ENCODE measurements around the gene APOC3.

Gene APOC3

GRCh38 chr11:116842909-116843308 lies 13.2 kb downstream of the APOC3 start:
- no peak overlapping the region for H3K27ac ChIP-seq
- DNase-seq (ENCODE audit: low spot score), result peak; percentile 56
- TF ChIP-seq, protein P1, sequence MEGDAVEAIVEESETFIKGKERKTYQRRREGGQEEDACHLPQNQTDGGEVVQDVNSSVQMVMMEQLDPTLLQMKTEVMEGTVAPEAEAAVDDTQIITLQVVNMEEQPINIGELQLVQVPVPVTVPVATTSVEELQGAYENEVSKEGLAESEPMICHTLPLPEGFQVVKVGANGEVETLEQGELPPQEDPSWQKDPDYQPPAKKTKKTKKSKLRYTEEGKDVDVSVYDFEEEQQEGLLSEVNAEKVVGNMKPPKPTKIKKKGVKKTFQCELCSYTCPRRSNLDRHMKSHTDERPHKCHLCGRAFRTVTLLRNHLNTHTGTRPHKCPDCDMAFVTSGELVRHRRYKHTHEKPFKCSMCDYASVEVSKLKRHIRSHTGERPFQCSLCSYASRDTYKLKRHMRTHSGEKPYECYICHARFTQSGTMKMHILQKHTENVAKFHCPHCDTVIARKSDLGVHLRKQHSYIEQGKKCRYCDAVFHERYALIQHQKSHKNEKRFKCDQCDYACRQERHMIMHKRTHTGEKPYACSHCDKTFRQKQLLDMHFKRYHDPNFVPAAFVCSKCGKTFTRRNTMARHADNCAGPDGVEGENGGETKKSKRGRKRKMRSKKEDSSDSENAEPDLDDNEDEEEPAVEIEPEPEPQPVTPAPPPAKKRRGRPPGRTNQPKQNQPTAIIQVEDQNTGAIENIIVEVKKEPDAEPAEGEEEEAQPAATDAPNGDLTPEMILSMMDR (IDR thresholded peaks at IDR 0.05), result no peak
- H3K4me3 ChIP-seq, result no peak overlapping the region

DNA sequence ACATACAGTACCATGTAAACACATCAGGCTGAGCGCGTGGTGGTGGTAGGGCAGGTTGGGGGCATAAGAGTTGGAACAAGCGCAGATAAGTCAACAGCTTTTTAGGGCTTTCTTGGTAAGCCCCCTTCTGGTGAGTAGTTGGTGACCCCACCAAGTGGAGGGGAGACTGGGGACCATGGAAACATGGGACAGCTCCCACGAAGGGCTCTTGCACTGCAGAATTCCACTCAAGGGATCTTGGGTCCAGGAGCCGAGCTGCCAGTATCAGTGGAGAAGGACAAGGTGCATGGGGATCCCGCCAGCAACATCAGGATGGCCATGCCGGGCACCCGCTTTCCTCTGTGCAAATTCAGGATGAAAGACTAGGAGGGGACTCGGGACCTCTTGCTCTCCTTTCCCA lies 14.0 kb downstream of the APOC3 start:
- Histone ChIP-seq H3K27ac (no peak overlapping the region), H3K4me3 (no peak overlapping the region)
- peak; percentile 49 for DNase-seq (ENCODE audit: low spot score)
- TF ChIP-seq, protein P1 (IDR thresholded peaks at IDR 0.05), result no peak

GRCh38 chr11:116844722-116845121 lies 15.0 kb downstream of the APOC3 start:
- Histone ChIP-seq H3K4me3 (no peak overlapping the region), H3K27ac (no peak overlapping the region)
- TF ChIP-seq, protein P1 (IDR thresholded peaks at IDR 0.05), result no peak
- DNase-seq (ENCODE audit: low spot score), result no peak

DNA sequence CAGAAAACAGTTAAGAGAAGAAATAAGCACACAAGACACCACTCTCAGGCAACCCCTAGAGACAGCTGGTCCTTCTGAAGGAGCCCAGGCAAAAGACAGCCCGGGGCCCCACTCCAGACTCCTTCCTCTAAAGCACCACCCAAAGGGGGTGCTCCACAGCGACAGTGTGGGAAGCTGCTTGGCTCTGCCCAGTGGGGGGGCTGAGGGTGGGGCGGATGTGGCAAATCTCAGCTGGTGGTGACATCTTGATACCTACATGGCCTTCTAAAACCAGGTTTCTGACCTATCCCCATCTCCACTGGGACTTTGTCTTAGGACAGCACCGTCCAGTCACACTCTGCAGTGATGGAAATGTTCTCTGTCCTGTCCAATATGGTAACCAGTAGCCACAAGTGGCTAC lies 17.9 kb downstream of the APOC3 start:
- no peak for DNase-seq (ENCODE audit: low spot score)
- TF ChIP-seq, protein P1 (IDR thresholded peaks at IDR 0.05), result no peak
- H3K4me3 ChIP-seq, result no peak overlapping the region
- no peak overlapping the region for H3K27ac ChIP-seq

DNA sequence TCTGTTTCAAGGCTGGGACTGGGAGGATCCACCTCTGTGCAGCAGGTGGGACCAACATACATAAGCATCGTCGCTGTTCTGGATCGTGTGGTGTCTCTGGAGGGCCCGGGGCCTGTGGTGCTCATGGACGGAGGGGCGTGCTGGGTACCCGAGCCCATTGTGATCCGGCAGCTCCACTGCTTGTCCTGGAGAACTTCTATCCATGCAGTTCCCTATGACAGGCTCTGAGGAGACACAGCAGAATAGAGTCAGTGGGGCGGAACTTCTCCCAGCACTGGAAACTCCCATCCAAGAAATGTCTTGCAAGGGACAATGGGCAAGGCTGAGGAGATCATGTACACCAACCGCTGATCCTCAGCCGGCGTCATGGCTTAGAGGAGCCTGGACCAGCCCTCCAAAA lies 19.4 kb downstream of the APOC3 start:
- TF ChIP-seq, protein P1 (IDR thresholded peaks at IDR 0.05), result no peak
- H3K4me3 ChIP-seq, result no peak overlapping the region
- no peak for DNase-seq (ENCODE audit: low spot score)
- H3K27ac ChIP-seq, result no peak overlapping the region

- DNase-seq (ENCODE audit: low spot score), result no peak
- TF ChIP-seq, protein P1 (IDR thresholded peaks at IDR 0.05), result no peak
- Histone ChIP-seq H3K27ac (no peak overlapping the region), H3K4me3 (no peak overlapping the region)
Observed at GRCh38 chr11:116849486-116849885, 19.8 kb downstream of the APOC3 start.

DNA sequence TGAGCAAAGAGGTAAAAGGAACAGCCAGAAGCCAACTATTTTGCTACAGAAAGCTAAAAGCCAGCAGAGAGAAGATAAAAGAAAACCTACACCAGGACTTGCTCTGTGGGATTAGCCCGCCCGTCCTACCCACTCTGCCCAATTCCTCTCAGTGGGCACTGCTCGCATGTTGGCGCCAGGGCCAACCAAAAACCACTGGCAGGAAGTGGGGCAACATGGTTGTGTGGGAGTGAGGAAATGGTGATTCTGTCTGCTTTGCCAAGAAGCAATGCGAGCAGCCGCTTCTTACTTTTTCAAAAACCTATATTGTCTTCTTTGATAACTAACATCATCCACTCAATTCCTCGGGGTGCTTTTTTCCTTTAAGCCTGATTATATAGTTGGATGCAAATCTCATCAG lies 21.9 kb downstream of the APOC3 start:
- peak; percentile 71 for DNase-seq (ENCODE audit: low spot score)
- H3K27ac ChIP-seq, result no peak overlapping the region
- no peak overlapping the region for H3K4me3 ChIP-seq
- TF ChIP-seq, protein P1 (IDR thresholded peaks at IDR 0.05), result no peak
